ENCODE measurements around the gene FIBCD1.

DNA sequence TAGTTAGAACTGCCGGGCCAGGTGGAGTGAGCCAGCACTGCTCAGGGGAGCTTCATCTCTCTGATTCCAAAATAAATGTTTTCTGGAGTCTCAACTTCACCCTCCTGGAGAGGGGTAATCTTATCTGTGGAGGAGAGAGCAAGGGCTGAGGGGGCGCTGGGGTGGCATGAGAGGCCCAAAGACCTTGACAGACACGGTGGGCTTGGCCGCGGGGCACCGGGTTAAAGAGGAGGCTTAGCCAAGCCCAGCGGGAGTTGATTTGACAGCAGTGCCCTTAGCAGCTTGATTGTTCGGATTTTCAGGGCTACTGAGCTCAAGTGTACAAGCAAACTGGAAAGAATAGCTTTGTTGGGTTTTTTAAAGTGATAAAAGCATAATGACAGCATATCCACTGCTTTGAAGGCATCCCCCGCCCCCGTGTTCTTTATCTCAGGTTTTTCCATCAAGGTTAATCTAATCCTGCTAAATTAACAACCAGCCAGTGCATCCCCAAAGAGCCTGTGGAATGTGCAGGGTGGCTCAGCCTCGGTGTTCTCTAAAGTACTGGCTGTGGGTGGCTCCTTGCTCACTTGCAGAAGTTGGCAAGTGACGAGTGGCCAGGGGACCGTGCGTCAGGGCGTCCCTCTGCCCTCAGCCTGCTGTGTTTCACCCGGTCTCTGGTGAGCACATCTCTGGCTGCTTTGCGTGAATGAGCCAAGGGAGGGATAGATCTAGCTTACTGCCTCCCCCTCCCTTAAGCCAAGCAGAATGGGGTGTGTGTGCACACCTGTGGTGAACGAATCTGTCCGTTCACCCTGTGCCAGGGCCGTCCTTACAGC is 48.0 kb downstream of the FIBCD1 start:
- TF ChIP-seq, protein P1, sequence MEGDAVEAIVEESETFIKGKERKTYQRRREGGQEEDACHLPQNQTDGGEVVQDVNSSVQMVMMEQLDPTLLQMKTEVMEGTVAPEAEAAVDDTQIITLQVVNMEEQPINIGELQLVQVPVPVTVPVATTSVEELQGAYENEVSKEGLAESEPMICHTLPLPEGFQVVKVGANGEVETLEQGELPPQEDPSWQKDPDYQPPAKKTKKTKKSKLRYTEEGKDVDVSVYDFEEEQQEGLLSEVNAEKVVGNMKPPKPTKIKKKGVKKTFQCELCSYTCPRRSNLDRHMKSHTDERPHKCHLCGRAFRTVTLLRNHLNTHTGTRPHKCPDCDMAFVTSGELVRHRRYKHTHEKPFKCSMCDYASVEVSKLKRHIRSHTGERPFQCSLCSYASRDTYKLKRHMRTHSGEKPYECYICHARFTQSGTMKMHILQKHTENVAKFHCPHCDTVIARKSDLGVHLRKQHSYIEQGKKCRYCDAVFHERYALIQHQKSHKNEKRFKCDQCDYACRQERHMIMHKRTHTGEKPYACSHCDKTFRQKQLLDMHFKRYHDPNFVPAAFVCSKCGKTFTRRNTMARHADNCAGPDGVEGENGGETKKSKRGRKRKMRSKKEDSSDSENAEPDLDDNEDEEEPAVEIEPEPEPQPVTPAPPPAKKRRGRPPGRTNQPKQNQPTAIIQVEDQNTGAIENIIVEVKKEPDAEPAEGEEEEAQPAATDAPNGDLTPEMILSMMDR (IDR thresholded peaks at IDR 0.05), result no peak
- TF ChIP-seq EMX1 (CRISPR knock-in tag; IDR thresholded peaks at IDR 0.05) (no peak), ZNF671 (CRISPR knock-in tag; IDR thresholded peaks at IDR 0.05) (no peak), NFYB (CRISPR knock-in tag; conservative IDR thresholded peaks at IDR 0.05; ENCODE audit: low read depth) (no peak), CREB1 (CRISPR knock-in tag; IDR thresholded peaks at IDR 0.05) (no peak), JUN (CRISPR knock-in tag; IDR thresholded peaks at IDR 0.05) (no peak), ATF1 (CRISPR knock-in tag; IDR thresholded peaks at IDR 0.05) (no peak)
- TF ChIP-seq, protein P2, sequence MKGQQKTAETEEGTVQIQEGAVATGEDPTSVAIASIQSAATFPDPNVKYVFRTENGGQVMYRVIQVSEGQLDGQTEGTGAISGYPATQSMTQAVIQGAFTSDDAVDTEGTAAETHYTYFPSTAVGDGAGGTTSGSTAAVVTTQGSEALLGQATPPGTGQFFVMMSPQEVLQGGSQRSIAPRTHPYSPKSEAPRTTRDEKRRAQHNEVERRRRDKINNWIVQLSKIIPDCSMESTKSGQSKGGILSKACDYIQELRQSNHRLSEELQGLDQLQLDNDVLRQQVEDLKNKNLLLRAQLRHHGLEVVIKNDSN (CRISPR knock-in tag; IDR thresholded peaks at IDR 0.05), result no peak
- TF ChIP-seq, protein P3, sequence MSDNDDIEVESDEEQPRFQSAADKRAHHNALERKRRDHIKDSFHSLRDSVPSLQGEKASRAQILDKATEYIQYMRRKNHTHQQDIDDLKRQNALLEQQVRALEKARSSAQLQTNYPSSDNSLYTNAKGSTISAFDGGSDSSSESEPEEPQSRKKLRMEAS (CRISPR knock-in tag; IDR thresholded peaks at IDR 0.05), result no peak
